ENCODE data around the gene SMYD5.
"Not testable (repeated sequence)": the region's sequence is repeated elsewhere in the genome, so short reads cannot be mapped to it uniquely, and the experiment has no call there.

Gene SMYD5

GRCh38 chr2:73214120-73215035 lies at the start of gene SMYD5:
TSS of gene SMYD5 (plus strand) at chr2:73214245. CDS start at chr2:73214267, 22 bp downstream.
- peak; percentile 90 for DNase-seq (ENCODE audit: low read depth, low spot score)

- DNase-seq (ENCODE audit: low read depth, low spot score) = not testable (repeated sequence)
These were observed 48.1 kb upstream of the SMYD5 start for GRCh38 chr2:73165978-73166377.

- DNase-seq (ENCODE audit: low read depth, low spot score) = not testable (repeated sequence)
These were observed 47.2 kb upstream of the SMYD5 start for GRCh38 chr2:73166813-73167212.

GRCh38 chr2:73168348-73168747 lies 45.7 kb upstream of the SMYD5 start:
- not testable (repeated sequence) for DNase-seq (ENCODE audit: low read depth, low spot score)

GRCh38 chr2:73170341-73170740 lies 43.7 kb upstream of the SMYD5 start:
- DNase-seq (ENCODE audit: low read depth, low spot score) = not testable (repeated sequence)

GRCh38 chr2:73172963-73173362 lies 41.1 kb upstream of the SMYD5 start:
- DNase-seq (ENCODE audit: low read depth, low spot score) = no peak

- no peak for DNase-seq (ENCODE audit: low read depth, low spot score)
These were observed 40.3 kb upstream of the SMYD5 start for GRCh38 chr2:73173781-73174180.

GRCh38 chr2:73174244-73174643 lies 39.8 kb upstream of the SMYD5 start:
- DNase-seq (ENCODE audit: low read depth, low spot score) = no peak

- no peak for DNase-seq (ENCODE audit: low read depth, low spot score)
These were observed 38.9 kb upstream of the SMYD5 start for GRCh38 chr2:73174941-73175662.

- peak; percentile 41 for DNase-seq (ENCODE audit: low read depth, low spot score)
These were observed 38.3 kb upstream of the SMYD5 start for GRCh38 chr2:73175663-73176204.

GRCh38 chr2:73176205-73176880 lies 37.7 kb upstream of the SMYD5 start:
- no peak for DNase-seq (ENCODE audit: low read depth, low spot score)

GRCh38 chr2:73176881-73177644 lies 37.0 kb upstream of the SMYD5 start:
- peak; percentile 81 for DNase-seq (ENCODE audit: low read depth, low spot score)

- no peak for DNase-seq (ENCODE audit: low read depth, low spot score)
These were observed 36.3 kb upstream of the SMYD5 start for GRCh38 chr2:73177645-73178255.

GRCh38 chr2:73185965-73186364 lies 28.1 kb upstream of the SMYD5 start:
- no peak for DNase-seq (ENCODE audit: low read depth, low spot score)

- DNase-seq (ENCODE audit: low read depth, low spot score) = no peak
These were observed 26.5 kb upstream of the SMYD5 start for GRCh38 chr2:73187549-73187948.

- no peak for DNase-seq (ENCODE audit: low read depth, low spot score)
These were observed 16.5 kb upstream of the SMYD5 start for GRCh38 chr2:73197579-73197978.

- DNase-seq (ENCODE audit: low read depth, low spot score) = not testable (repeated sequence)
These were observed 13.8 kb upstream of the SMYD5 start for GRCh38 chr2:73200281-73200680.

GRCh38 chr2:73202156-73203054 lies 11.6 kb upstream of the SMYD5 start, which contains the start of gene NOTO:
TSS of gene NOTO (plus strand) at chr2:73202574. CDS start at chr2:73202667, 93 bp downstream.
- no peak for DNase-seq (ENCODE audit: low read depth, low spot score)

GRCh38 chr2:73203055-73203681 lies 10.9 kb upstream of the SMYD5 start:
- DNase-seq (ENCODE audit: low read depth, low spot score) = no peak

All from activated naive CD8-positive, alpha-beta T cell treated with anti-CD3 and anti-CD28 coated beads, Interleukin-2, amount 50 U/mL, for 16 hours (primary cell).